Measurements from ENCODE around the gene SERPINB11.

DNA sequence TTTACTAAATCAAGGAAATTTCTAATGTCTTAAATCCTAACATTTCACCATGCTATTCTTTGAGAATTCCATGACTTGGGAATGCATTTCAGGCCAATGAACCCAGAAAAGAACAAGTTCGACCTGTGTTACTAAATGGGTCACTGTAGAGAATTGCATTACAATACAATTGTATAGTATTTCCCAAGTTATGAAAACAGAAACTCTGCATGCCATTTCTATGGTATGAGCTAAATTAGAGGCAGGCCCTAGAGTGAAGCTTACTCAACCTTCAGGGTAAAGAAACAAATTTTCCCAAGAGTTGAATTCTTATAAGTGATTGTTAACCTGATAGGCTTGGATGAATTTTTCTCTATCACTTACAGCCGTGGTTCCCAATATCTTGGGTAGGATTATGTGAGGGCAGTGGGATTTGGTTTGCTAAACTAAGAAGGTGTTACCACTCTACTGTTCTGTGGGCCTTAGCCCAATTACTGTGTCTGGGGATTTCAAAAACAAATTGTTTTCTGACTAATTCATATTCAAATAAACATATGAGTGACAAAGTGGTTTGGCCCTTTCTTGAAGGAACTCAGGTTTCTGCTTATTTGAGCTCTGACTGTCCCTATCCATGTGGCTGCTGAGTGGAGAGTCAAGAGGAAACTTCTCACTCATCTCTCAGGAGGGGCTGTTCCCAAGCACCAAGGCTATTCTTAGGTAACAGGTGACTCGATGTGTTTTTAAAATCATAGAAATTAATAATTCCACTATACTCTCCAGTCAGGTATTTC, 61.3 kb downstream of the SERPINB11 start:
- TF ChIP-seq, protein P1, sequence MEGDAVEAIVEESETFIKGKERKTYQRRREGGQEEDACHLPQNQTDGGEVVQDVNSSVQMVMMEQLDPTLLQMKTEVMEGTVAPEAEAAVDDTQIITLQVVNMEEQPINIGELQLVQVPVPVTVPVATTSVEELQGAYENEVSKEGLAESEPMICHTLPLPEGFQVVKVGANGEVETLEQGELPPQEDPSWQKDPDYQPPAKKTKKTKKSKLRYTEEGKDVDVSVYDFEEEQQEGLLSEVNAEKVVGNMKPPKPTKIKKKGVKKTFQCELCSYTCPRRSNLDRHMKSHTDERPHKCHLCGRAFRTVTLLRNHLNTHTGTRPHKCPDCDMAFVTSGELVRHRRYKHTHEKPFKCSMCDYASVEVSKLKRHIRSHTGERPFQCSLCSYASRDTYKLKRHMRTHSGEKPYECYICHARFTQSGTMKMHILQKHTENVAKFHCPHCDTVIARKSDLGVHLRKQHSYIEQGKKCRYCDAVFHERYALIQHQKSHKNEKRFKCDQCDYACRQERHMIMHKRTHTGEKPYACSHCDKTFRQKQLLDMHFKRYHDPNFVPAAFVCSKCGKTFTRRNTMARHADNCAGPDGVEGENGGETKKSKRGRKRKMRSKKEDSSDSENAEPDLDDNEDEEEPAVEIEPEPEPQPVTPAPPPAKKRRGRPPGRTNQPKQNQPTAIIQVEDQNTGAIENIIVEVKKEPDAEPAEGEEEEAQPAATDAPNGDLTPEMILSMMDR (IDR thresholded peaks at IDR 0.05) = no peak
- TF ChIP-seq POLR2A (IDR thresholded peaks at IDR 0.05) = no peak

All from right lobe of liver (tissue), 4 donors.